Smooth muscle cell (in vitro differentiated cells): ENCODE results near the gene BICRA. TPM values are rescaled to one million over a fixed set of nuclear protein-coding genes. Genes with fewer than 3 reads are reported as not detected.
"Not testable (repeated sequence)": the region's sequence is repeated elsewhere in the genome, so short reads cannot be mapped to it uniquely, and the experiment has no call there.

Experiments used
- DNase-seq: peaks from one replicate; lab custom pipeline; 2025; ENCODE audit not compliant: unreplicated experiment; lab: John Stamatoyannopoulos, UW
- H2AFZ ChIP-seq: fragments of 200-600 bp; sonication (generic); 2 replicates; pipeline ENCODE4 v1.6.0; 2016; ENCODE audit warnings: antibody characterized with exemption, low read depth, mild to moderate bottlenecking
- H3F3A ChIP-seq: fragments of 200-600 bp; sonication (generic); 2 replicates; pipeline ENCODE4 v1.6.0; 2017; ENCODE audit warnings: antibody characterized with exemption, low read depth
- H3K27ac ChIP-seq: fragments of 200-600 bp; sonication (generic); 2 replicates; pipeline ENCODE4 v1.5.1; 2016; ENCODE audit warnings: low read depth, mild to moderate bottlenecking
- H3K27me3 ChIP-seq: fragments of 200-600 bp; sonication (generic); 2 replicates; pipeline ENCODE4 v1.6.1; 2016; ENCODE audit warnings: low read depth, mild to moderate bottlenecking
- H3K36me3 ChIP-seq: fragments of 200-600 bp; sonication (generic); 2 replicates; pipeline ENCODE4 v1.5.1; 2016; ENCODE audit warnings: low read depth
- H3K4me1 ChIP-seq: fragments of 200-600 bp; sonication (generic); 2 replicates; pipeline ENCODE4 v1.5.1; 2016; ENCODE audit warnings: low read depth
- H3K4me2 ChIP-seq: fragments of 200-600 bp; sonication (generic); 2 replicates; pipeline ENCODE4 v1.6.0; 2016; ENCODE audit warnings: mild to moderate bottlenecking
- H3K4me3 ChIP-seq: fragments of 200-600 bp; sonication (generic); 2 replicates; pipeline ENCODE4 v1.5.1; 2016; ENCODE audit warnings: mild to moderate bottlenecking
- H3K79me2 ChIP-seq: fragments of 200-600 bp; sonication (generic); 2 replicates; pipeline ENCODE4 v1.6.0; 2016; ENCODE audit warnings: low read depth, mild to moderate bottlenecking
- H3K9ac ChIP-seq: fragments of 200-600 bp; sonication (generic); 2 replicates; pipeline ENCODE4 v1.6.0; 2016; ENCODE audit warnings: low read depth
- H3K9me3 ChIP-seq: fragments of 200-600 bp; sonication (generic); replicated peaks from 2 replicates; pipeline ENCODE4 v1.5.1; 2016; ENCODE audit warnings: low read depth
- H4K20me1 ChIP-seq: fragments of 200-600 bp; sonication (generic); 2 replicates; pipeline ENCODE4 v1.6.0; 2016; ENCODE audit warnings: low read depth
- WGBS: methylation state at CpG from one replicate; pipeline ENCODE4 v1.1.7; 2016; ENCODE audit warnings: low lambda C conversion rate; 5-methylcytosine and 5-hydroxymethylcytosine counted together
- polyA plus RNA-seq: library from polyadenylated mRNA; unstranded; fragments of >200 nt; fragmentation: Nextera tagmentation; extraction: Ambion mirVana; gene quantifications from 2 replicates; pipeline ENCODE4 v1.2.1, GENCODE V29; 2016
- total RNA-seq: library from RNA; depleted of rRNA; stranded (reverse); fragments of >200 nt; gene quantifications from 2 replicates; pipeline ENCODE4 v1.2.3, GENCODE V29; 2014
- TF ChIP-seq, protein P1 (sequence below): fragments of 200-600 bp; sonication (generic); IDR thresholded peaks from 2 replicates; pipeline ENCODE4 v1.5.1; 2017; ENCODE audit warnings: borderline replicate concordance, mild to moderate bottlenecking, antibody characterized with exemption; ENCODE audit not compliant: insufficient read depth, poor library complexity, severe bottlenecking

Gene BICRA
- total and polyA plus RNA-seq, 2 experiments from 2014 or later: 3.6 to 10.0 TPM

DNA sequence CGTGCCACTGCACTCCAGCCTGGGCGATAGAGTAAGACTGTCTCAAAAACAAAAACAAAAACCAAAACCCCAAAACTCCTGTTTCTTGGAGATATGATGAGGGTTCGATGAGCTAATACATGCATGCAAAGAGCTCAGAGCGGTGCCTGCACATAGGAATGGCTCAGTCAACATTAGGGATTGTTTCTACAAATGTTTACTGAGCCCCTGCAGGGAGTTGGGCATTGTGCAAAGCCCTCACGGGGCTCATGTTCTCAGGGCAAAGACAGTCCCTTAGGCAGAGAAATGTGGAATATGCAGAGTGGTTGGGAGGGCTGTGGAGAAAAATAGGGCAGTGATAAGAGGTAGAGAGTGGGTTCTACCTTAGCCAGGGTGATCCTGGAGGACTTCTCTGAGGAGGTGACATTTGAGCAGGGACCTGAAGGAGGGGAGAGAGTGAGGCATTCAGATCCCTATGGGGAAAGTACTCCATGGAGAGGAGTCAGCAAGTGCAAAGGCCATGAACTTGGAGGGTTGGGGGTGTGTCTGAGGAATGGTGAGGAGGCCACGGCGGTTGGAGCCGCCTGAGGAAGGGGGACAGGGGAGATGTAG, 102.8 kb downstream of the BICRA start:
- H3K9me3 ChIP-seq: no peaks in the 10 kb centered on the region
- 81% methylated on average over 8 of the region's 8 CpGs for WGBS

DNA sequence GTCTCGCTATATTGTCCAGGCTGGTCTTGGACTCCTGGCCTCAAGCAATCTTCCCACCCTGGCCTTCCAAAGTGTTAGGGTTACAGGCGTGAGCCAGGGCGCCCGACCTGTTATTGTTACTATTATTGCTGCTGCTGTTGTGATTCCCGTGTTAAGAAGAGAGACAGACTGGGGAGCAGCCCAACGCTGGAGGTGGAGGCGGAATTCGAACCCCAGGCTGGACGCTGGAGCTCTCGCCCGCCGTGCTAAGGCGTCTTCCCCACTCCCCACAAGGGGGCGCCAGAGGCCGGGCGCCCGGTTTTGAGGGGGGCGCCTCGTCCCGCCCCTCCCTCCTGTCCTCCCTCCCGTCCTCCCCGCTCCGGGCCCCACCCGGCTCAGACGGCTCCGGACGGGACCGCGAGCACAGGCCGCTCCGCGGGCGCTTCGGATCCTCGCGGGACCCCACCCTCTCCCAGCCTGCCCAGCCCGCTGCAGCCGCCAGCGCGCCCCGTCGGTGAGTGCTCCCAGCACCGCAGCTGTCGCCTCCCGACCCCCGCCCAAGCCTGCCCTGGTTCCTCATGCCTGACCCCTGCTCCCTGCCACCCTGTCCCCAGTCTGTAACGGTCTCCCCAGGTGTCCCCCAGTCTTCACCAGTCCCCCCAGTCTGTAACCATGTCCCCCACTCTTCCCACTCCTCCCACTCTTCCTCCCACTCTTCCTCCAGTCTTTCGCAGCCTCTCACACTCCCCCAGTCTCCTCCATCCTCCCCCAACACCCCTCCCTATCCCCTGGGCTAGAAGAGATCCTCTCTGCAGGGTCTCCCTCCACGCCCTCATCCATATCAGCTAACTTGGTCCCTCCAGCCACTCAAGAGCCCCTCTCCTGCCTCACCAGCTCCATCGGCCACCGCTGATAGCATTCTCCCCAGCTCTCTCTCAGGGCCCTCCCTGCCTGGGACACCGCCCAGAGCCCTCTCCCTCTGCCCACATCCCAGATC, 104.4 kb downstream of the BICRA start, which contains the start of gene EHD2:
EHD2 (plus strand) TSS at position 377 of the 976 bp plus-strand sequence. CDS start 3,191 bp downstream, outside the sequence.
- H3K27me3 ChIP-seq: no peaks in the 10 kb centered on the region
- H3K4me1 ChIP-seq: no peaks in the 10 kb centered on the region
- TF ChIP-seq, protein P1, sequence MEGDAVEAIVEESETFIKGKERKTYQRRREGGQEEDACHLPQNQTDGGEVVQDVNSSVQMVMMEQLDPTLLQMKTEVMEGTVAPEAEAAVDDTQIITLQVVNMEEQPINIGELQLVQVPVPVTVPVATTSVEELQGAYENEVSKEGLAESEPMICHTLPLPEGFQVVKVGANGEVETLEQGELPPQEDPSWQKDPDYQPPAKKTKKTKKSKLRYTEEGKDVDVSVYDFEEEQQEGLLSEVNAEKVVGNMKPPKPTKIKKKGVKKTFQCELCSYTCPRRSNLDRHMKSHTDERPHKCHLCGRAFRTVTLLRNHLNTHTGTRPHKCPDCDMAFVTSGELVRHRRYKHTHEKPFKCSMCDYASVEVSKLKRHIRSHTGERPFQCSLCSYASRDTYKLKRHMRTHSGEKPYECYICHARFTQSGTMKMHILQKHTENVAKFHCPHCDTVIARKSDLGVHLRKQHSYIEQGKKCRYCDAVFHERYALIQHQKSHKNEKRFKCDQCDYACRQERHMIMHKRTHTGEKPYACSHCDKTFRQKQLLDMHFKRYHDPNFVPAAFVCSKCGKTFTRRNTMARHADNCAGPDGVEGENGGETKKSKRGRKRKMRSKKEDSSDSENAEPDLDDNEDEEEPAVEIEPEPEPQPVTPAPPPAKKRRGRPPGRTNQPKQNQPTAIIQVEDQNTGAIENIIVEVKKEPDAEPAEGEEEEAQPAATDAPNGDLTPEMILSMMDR: peak; percentile 96
- H3K9ac ChIP-seq: peak within 1 kb of the TSS; percentile 79
- WGBS: 15% methylated on average over 22 of the region's 52 CpGs
- H3K36me3 ChIP-seq: no peaks in the 10 kb centered on the region
- H2AFZ ChIP-seq: peak within 1 kb of the TSS; percentile 14
- DNase-seq: peak; percentile 37
- H3K4me2 ChIP-seq: peak within 1 kb of the TSS; percentile 91
- H4K20me1 ChIP-seq: peaks cover 33% of the 10 kb centered on the region
- H3F3A ChIP-seq: peaks cover 15% of the 10 kb centered on the region
- no peaks in the 10 kb centered on the region for H3K9me3 ChIP-seq
- peak within 1 kb of the TSS; percentile 33 for H3K27ac ChIP-seq
- peaks cover 51% of the 10 kb centered on the region for H3K79me2 ChIP-seq
- H3K4me3 ChIP-seq: peak within 1 kb of the TSS; percentile 86

More for the DNA sequence above, 102.8 kb downstream of the BICRA start:
- Histone ChIP-seq H3K27me3 (no peaks in the 10 kb centered on the region), H3F3A (peaks cover 4% of the 10 kb centered on the region), H2AFZ (no peak overlapping the region), H3K9ac (no peak overlapping the region), H3K36me3 (no peaks in the 10 kb centered on the region), H3K4me3 (no peak overlapping the region), H3K79me2 (peaks cover 40% of the 10 kb centered on the region), H3K27ac (no peak overlapping the region), H3K4me1 (no peaks in the 10 kb centered on the region), H3K4me2 (no peak overlapping the region), H4K20me1 (peaks cover 24% of the 10 kb centered on the region)
- TF ChIP-seq, protein P1: no peak
- DNase-seq: no peak

DNA sequence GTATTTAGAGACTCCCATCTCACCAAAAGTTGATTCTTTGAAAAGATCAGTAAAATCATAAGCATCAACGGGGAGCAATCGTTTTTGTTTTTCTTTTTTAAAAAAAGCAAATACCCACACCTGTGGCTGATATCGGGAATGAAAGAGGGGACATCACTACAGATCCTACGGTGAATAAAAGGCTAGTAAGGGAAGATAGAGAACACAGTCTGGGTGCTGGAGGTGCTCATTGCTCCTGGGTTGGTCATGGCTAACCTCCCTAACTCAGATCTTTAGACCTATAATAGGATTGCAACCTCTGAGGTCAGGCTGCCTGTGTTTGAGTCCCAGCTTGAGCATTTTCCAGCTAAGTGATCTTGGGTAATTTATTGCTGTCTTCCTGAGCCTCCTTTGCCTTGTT, 105.4 kb downstream of the BICRA start:
- no peak for DNase-seq
- WGBS: 98% methylated on average over 4 of the region's 4 CpGs
- H3K4me3 ChIP-seq: peak overlapping the region; percentile 86

DNA sequence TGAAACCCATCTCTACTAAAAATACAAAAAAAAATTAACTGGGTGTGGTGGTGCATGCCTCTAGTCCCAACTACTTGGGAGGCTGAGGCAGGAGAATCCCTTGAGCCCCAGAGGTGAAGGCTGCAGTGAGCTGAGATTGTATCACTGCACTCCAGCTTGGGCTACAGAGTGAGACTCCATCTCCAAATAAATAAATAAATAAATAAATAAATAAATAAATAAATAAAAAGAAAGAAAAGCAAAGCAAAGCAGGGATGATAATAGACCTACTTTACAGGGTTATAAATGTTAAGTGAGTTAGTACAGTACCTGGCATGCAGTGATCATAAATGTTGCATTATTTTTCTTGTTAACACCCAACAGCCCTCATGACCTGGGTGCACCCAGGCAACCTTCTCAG, 105.9 kb downstream of the BICRA start:
- H3K4me2 ChIP-seq: peak overlapping the region; percentile 91
- H3K79me2 ChIP-seq: peaks cover 51% of the 10 kb centered on the region

More for the DNA sequence above, 105.4 kb downstream of the BICRA start:
- Histone ChIP-seq H3K9me3 (no peaks in the 10 kb centered on the region), H3K4me1 (no peaks in the 10 kb centered on the region), H3K4me2 (peak overlapping the region; percentile 91), H3K9ac (no peak overlapping the region), H2AFZ (no peak overlapping the region), H3K27me3 (no peaks in the 10 kb centered on the region), H4K20me1 (peaks cover 33% of the 10 kb centered on the region), H3K27ac (peak overlapping the region; percentile 33), H3F3A (peaks cover 20% of the 10 kb centered on the region), H3K79me2 (peaks cover 51% of the 10 kb centered on the region), H3K36me3 (no peaks in the 10 kb centered on the region)
- TF ChIP-seq, protein P1: no peak

More for the DNA sequence above, 105.9 kb downstream of the BICRA start:
- Histone ChIP-seq H3K27ac (peak overlapping the region; percentile 24), H3K4me3 (peak overlapping the region; percentile 86), H4K20me1 (peaks cover 33% of the 10 kb centered on the region), H3F3A (peaks cover 20% of the 10 kb centered on the region)
- DNase-seq, H3K36me3 ChIP-seq, H3K9ac ChIP-seq, H3K4me1 ChIP-seq, H3K9me3 ChIP-seq, H2AFZ ChIP-seq, H3K27me3 ChIP-seq: not testable (repeated sequence)
